T1000 (cell line): Measurements from ENCODE around the gene AOX1.
"Not testable (repeated sequence)": the region's sequence is repeated elsewhere in the genome, so short reads cannot be mapped to it uniquely, and the experiment has no call there.

Source experiments
- DNase-seq: peaks from one replicate; lab custom pipeline; 2025; ENCODE audit warnings: mixed read lengths; lab: John Stamatoyannopoulos, UW

AOX1 gene

DNA sequence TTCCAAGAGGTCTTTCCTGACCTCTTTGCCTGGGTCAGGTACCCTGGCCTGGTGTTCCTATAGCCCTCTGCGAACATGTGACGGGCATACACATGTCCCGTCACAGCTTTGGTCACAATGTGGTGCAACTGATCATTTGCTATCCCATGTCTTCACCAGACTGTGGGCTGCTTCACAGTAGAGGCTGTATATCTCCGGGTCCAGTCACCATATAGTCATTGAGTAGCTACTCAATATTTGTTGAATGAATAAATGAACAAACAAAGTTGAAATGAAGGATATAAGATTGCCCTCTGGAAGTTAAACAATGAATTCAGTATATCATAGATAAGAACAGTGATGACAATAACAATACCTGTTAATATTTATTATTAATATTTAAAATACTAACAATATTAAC, 16.8 kb downstream of the AOX1 start:
- DNase-seq: no peak

DNA sequence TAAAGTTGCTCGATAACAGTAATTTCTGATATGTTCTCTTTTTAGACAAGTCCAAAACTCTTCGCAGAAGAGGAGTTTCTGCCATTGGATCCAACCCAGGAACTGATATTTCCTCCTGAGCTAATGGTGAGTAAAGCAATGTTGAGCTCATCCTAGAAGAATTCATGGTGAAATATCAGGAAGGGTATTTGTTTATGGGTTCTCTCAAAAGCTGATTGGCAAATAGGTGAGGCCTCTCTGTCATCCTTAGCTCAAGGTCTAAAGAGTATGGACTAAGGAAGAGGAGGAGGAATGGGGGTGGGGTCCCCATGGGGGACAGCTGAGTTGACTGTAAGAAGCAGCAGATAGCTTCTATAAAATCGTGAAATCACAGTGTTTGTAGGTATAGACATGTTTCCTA, 18.2 kb downstream of the AOX1 start:
- DNase-seq: peak; percentile 8

DNA sequence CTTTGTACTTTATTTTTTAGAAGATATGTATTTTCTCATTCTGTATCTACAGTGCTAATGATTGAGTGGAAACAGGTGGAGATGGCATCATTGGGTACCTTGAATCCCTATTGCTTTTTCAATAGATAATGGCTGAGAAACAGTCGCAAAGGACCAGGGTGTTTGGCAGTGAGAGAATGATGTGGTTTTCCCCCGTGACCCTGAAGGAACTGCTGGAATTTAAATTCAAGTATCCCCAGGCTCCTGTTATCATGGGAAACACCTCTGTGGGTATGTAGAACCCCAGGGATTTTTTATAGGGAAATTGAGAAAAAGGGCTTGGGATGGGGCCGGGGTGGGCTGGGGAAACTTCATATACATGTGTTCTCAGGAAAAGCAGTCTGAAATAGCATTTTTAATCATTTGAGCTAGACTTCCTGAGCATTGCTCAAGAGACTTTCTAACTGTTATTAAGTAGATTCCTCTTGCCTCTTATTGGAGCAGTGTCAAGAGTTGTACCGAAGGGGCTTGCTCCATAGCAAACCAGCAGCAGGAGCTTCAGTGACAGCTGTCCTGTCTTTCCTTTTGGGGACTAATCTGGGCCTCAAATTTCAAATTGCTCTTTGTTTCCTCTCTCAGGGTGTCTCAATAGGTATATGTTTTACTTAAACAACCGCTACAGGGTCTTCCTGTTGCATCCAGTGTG, 18.9 kb downstream of the AOX1 start:
- no peak for DNase-seq

DNA sequence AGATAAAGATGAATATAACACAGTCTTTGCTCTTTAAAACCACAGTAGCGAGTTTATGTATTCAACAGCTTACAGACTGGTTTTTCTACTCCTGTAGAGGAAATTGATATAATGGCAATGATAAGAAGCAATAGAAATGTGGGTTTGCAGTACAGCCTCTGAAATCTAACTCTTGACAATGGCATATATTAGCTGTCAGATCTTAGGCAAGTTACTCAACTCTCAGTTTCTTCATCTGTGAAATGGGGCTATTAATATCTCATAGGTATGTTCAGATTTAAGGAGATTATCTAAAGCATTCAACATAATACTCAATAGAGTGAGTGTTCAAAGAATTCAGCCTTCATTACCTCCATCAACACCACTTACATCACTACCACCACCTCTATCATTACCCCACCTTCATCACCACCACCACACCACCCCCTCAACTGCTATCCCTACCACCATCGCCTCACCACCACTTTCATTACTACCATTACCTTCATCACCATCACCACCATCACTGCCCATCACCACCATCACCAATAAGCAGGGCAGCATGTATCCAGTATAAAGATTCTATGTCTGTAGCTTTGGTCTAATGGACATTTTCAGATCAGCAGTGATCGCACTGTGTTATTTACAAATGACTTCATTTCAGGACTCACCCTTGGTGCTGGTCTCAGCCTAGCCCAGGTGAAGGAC, 22.7 kb downstream of the AOX1 start:
- no peak for DNase-seq

DNA sequence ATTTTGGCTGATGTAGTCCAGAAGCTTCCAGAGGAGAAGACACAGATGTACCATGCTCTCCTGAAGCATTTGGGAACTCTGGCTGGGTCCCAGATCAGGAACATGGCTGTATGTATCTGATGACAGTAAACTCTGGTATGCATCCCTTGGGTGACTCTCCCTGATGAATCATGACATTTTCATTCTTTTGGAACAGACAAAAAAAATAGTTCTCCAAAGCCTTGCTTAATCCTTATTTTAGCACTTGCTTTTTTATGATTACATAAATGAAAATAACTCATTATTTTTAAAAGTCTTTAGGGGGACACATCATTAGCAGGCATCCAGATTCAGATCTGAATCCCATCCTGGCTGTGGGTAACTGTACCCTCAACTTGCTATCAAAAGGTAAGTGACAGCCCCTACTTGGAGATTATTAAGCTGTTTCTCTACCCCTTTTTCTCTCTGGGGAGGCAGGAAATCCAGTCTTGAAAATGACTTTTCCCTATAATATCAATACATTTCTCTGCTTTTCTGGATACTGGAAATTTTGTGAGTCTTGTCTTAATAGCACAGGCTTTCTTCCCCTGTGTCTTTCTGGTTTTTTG, 23.3 kb downstream of the AOX1 start:
- peak; percentile 26 for DNase-seq

DNA sequence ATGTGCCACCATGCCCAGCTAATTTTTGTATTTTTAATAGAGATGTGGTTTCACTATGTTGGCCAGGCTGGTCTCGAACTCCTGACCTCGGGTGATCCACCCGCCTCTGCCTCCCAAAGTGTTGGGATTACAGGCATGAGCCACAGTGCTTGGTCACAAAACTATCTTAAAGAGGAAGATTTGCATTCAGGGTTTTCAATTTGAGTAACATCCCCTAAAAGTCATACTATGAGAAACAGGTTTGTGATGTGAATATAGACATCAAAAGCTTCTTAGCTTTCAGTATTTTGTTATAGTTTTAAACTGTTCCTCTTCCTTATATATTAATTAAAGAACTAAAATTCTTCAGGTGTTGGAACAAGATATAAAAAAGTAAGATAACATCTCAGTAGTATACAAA, 24.4 kb downstream of the AOX1 start:
- not testable (repeated sequence) for DNase-seq

DNA sequence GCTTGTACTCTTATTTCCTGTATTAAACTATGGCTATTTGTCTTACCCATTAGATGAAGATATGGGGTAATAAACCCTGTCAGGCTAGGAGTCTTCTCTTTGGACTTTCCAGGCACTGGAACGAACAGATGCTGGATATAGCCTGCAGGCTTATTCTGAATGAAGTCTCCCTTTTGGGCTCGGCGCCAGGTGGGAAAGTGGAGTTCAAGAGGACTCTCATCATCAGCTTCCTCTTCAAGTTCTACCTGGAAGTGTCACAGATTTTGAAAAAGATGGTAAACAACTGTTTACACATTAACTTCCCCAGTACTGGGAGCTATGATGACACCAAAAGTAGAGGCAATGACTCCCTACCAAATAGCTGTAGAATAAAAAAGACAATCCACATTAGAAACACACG, 27.9 kb downstream of the AOX1 start:
- DNase-seq: no peak

DNA sequence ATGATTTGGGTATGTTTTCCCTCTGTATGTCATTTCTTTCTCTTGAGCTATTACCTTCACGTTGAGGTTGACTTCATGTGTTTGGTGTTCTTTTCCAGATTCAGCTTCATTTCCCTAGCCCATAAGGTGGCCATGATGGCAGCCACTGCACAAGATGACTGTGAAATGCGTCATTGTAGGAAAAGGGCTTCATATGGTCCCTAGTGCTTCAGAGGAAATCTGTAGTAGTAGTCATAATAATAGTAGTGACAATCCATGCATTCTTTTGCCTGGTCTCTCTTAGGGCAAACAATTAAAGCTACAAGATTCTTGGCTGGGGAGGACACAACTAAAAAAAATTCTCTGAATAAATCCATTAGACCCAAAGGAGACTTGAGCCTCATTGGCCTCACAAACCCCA, 28.4 kb downstream of the AOX1 start:
- no peak for DNase-seq

DNA sequence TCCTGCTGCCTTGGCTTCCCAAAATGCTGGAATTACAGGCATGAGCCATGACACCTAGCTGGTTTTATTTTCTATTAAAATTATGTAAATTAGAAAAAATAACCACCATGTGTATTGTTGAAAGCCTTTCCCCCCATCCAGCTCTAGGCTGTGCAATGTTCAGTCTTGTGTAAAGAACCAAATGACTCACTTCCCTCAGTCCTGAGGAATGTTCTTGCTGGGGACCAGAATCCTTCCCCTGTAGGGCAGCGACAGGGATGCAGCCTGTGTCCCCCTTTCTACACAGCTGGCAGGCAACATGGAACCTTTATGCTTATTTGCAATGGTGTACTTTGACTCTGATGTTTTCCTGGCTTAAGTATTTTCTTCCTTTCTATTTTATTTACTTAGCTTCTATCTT, 29.4 kb downstream of the AOX1 start:
- DNase-seq: no peak

DNA sequence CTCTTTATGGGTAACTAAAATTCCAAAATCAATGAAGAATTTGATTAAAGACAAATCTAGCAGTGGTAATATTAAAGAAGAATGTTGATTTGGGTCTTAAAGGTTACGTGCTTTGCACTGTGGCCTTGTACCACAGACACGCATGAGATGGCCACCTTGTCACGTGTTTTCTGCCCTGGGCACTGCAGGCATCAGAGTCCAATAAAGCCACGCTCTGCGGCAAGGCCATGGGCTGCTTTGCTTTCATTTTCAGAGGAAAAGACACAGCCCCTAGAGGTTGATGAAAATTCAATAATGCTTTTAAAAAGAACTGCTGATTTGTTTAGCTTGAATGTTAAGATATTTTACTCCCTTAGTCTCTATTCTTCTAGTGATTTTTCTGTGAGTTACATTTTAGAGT, 30.4 kb downstream of the AOX1 start:
- DNase-seq: no peak

DNA sequence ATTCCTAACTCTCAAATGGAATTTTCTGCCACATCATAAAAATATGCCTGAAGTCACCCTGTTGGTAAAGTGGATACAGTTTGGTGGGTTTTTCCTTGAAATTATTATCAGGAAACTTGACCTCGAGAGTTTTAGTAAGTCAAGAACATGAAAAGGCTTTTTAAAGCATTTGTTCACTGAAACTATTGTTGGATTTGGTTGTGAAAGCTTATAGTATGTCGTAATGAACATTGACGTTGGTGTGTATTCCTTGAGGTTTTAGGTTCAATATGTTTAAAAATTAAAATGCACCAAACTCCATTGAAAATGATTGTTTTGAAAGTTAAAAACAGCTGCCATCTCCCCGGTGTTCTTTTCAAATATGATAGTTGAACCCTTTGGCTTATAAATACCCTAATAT, 30.8 kb downstream of the AOX1 start:
- DNase-seq: no peak

DNA sequence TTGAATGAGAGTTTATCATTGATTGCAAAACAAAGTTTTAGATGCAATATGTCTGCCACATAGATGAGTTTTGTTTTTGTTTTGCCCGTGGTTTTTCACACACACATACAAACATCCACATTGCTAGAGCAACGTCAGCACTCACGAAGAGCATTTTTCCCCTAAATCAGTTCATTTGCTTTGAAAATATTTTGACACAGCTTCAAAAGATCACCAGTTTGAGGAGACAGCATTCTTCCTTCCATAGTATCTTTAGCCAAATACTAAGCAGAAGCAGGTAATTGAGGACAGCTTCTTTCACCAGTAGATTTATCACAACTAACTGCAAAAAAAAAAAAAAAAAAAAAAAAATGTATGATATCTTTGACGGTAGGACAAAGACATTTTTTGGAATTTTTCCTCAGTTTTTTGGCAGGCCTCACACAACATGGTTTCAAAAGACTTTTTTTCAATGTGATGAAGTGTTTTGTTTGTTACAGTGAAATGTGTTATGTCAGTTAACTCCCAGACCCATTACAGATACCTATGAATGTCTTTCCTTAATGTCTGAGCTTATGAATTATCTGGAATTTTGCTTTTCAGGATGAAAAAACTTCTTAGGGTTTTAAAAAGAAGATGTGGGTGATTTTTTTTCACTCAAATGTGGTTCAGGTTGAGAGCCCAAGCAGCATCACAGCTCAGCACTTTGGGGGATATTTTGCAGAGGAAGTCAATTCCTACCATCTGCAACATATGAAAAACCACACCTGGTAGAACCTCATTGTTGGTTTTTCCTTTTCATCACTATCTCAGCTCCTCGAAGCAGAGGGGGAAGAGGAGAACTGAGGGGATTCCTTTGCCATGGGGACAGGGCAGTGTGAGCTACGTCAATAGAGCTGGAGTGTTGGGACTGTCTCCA, 31.6 kb downstream of the AOX1 start:
- no peak for DNase-seq

DNA sequence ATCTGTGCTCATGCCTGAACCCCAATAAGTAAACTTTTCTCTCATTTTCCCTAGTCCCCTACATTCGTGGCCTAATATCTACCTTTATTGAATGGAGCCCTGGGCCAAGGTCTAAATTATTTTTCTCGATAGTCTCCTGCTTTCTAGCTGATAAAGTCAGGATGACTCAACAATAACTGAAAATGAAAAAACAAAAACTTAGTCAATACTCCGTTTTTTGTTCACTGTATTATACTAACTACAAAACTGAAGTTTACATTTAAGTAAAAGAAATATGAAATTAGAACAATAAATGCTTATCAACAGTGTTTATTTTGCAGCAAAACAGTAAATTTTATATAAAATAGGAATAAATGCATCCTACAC, 32.2 kb downstream of the AOX1 start:
- no peak for DNase-seq

DNA sequence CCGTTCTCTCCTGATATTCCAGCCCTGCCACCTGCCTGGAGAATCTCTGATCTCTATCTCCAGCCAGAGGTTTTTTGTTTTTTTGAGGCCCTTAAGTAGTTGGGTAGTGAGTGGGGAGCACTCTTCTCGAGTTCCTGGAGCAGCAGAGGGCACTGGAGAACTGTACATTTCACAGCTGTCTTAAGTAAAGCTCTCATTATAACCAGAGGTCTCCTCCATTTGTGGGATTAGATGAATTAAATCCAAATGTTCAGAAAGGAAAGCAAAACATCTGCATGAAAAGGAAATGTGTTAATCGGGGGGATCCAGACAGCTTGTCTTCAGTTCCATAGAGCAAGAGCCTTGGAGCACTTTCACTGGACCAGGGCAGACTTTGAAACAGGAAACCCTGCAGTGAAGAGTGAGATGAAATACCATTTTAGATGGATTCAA, 32.8 kb downstream of the AOX1 start:
- DNase-seq: no peak

DNA sequence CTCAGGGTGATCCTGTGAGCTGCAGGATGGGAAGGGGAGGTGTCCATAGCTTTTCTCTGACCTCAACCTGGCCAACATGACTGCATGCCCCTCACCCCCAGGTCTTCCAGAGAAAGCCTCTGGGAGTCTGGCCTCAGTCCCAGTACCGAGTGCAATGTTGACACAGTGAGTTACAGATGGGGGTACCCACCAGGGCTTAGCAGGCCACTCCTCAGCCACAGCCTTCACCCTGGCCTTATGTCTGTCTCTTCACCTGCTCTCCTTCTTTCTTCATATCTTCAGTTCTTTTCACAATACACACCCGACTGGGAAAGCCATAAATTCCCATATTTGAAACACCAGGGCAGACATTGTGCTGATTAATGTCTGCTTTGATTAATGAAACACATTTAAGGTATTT, 33.5 kb downstream of the AOX1 start:
- DNase-seq: no peak

DNA sequence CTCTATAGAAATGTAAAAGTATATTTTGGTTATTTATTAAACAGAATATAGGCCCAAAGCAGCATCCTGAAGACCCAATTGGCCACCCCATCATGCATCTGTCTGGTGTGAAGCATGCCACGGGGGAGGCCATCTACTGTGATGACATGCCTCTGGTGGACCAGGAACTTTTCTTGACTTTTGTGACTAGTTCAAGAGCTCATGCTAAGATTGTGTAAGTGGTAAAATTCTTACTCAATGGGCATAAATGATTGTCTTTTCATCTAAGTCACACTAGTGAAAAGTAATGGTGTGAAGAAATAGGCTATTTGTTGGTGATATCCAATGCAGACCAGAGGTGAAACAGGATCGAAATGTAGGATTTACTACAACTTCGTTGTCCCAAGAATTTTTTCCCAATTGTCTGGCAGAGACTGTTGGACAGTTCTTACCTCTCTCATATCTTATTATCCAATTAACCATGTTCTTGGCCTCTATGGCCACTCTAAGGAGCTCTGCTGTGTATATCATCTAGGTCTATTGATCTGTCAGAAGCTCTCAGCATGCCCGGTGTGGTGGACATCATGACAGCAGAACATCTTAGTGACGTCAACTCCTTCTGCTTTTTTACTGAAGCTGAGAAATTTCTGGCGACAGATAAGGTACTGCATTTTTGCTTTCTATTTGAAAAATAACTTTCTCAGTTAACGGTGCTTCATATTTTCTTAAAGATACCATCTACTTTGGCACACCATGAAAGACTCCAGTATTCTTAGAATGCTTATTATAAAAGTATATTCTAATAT, 35.0 kb downstream of the AOX1 start:
- DNase-seq: no peak

DNA sequence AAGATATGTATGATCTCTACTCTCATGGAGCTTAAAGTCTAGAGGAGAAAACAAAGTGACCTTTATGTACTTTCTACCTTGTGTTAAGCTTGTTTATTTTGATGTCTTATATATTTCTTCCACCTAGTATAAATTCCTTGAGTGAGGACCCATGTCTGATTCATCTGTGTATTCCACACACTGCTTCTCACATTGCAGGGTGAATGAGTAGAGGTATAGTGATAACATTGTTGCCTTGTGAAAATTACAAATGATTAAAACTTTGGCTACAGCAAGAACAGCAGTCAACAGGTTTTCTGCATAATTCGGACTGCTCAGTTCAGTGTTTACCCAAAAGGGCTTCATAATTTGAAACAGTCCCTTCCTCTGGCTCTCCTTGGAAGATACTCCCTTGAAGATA, 36.3 kb downstream of the AOX1 start:
- no peak for DNase-seq

DNA sequence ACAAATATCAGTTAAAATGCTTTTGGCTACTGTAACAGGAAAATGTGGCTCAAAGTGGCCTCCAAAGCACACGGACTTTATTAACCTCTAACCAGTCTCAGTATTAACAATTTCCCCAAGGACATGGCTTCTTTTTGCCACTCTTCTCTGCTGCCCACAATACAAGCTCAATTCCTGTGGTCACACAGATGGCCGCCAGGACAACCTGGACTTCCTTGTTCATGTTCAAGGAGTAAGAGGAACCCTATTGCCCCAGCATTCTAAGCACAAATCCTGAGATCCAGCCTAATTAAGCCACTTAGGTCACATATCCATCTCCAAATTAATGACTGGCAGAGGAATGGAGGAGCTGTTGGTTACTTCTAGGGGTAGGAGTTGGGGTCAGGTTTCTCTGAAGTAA, 38.2 kb downstream of the AOX1 start:
- no peak for DNase-seq

DNA sequence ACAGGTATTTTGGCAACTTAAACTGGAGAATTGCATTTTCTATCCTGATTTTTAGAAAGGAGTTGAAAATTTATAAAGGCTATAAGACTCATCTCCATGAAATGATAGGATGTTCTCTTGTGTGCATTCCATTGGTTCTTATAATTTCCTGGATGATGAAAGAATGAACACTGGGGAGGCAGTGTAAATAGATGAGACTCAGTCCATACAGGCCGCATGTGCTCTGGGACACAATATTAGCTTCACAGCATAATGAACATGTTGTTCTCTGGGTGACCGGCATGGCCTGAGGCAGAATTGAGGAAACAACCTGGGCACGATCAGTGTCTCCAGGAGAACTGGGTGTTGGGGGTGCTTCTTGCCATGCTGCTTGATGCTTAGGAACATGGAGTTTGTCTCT, 38.8 kb downstream of the AOX1 start:
- no peak for DNase-seq

DNA sequence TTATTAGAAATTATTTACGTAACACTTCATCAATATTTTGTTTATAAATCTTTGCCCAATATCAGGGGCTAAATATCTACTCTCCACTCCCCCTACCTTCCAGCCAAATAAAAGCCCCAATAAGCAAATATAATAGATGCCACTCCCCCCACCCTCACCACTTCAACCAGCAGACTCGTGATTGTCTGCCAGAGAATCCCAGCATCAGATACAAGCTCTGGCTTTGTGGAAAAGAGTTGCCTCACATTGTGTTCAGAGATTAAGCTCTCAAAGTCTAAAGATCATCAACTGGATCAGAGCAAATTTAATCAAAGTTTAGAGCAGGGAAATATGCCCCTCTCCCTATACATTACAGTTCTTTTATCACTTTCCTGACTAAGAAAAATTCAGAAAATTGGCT, 39.5 kb downstream of the AOX1 start:
- no peak for DNase-seq

DNA sequence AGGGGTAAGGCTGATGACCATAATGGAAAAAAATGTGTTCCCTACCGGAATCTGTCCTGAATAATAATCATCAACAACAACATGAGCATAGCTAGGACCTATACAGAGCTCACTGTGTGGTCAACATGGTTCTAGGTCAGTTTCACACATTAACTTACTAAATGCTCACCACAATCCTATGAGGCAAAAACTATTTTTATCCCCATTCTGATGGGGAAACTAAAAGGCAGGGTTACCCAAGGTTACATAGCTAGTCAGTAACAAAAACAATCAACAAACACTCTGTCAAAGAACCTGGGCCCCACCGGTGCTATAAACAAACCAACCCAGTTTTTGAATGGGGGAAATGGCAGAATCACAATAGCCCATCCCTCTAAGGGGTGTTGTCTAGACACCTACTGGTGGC, 40.1 kb downstream of the AOX1 start:
- DNase-seq: no peak
